RWPE1 (cell line): Measurements from ENCODE around the gene CD302.

ENCODE experiments used
- CTCF ChIA-PET: fragments of 350-600 bp; sonication (Branson Sonifier 250); formaldehyde crosslinking; extraction: SDS; loops from one replicate; lab custom pipeline; 2021; lab: Yijun Ruan, JAX
- POLR2A ChIA-PET: fragments of 400-600 bp; formaldehyde crosslinking; extraction: SDS; loops from one replicate; lab custom pipeline; 2020; ENCODE audit warnings: antibody characterized with exemption; ENCODE audit not compliant: low non-redundant PET; lab: Yijun Ruan, JAX
- DNase-seq: peaks from one replicate; pipeline ENCODE4 v3.0.0; 2012; ENCODE audit warnings: low spot score
- H3K27ac ChIP-seq: fragments of 450-650 bp; 2 replicates; pipeline ENCODE4 v1.5.1; 2017
- CTCF ChIP-seq: fragments of 450-650 bp; conservative IDR thresholded peaks from 2 replicates; pipeline ENCODE4 v1.5.1; 2017; ENCODE audit warnings: low read depth, mild to moderate bottlenecking

Gene CD302

DNA sequence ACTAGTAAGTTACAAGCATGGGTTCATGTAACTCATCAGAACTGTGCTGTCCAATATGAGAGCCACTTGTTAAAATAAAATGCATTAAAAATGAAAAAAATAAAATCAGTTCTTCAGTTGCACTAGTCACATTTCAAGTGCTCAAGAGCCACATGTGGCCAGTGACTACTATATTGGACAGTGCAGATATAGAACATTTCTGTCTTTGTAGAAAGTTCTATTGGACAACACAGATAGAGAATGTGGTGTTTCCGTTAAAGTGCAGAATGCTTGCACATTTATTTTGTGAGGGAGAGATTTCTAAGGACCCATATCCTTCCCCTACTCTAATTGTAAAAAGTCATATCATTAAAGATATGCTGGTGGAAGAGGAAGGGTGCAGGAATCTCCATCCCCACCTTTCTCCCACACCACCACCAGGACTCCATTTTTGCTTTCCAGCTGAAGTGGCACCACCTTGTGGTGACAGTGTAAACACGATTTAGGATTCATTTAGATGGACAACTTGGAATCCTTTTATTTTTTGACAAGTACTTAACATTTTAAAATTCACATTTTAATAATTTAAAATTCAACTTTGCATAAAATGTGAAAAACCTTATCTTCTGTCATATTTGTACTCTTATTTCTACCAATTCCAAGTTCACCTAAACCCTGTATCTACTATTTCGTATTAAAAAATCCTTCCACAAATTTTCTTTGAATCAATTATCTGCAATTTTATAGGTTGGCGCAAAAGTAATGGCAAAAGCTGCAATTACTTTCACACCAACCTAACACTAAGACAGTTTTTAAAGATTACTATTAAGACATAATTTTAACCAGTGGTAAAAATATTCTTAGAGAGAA is 9.4 kb upstream of the CD302 start:
- peak; percentile 57 for DNase-seq
- ChIA-PET CTCF (interaction anchor here (0.5 to 2.1 kb wide), 5 partner anchors 9 to 1275 kb away, joined by 3 to 8 read pairs (median 4); no protein-coding TSS in a partner anchor), POLR2A (no interaction called here)
- H3K27ac ChIP-seq: no peak overlapping the region
- TF ChIP-seq CTCF: peak; percentile 75

DNA sequence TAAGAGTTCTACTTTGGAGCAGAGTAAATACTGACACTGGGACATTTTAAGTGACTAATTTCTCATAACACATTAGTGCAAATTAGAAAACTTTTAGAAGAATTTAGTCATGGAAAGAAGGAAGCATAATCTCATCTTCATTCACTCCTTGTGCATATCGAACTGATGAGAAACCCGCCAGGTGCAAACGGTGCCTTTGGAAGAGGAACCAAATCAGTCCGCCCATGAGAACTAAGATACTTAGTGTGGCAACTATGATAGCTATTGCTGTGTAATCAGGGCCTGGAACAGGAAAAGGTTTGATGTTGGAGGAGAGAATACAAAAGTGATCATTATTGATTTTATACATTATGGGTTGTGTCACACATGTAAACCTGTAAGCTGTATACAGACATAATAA is 6.9 kb upstream of the CD302 start:
- no peak for TF ChIP-seq CTCF
- H3K27ac ChIP-seq: no peak overlapping the region
- ChIA-PET POLR2A (no interaction called here), CTCF (no interaction called here)
- no peak for DNase-seq

- no peak for TF ChIP-seq CTCF
Measured at GRCh38 chr2:159803235-159803962, 5.4 kb upstream of the CD302 start.

GRCh38 chr2:159802673-159803072 is 4.7 kb upstream of the CD302 start:
- TF ChIP-seq CTCF: no peak
- H3K27ac ChIP-seq: no peak overlapping the region
- ChIA-PET CTCF (interaction anchor here (0.6 kb wide), 1 partner anchor 755 kb away, joined by 3 read pairs; no protein-coding TSS in a partner anchor), POLR2A (no interaction called here)
- no peak for DNase-seq

More at GRCh38 chr2:159803235-159803962, 5.4 kb upstream of the CD302 start:
- no peak overlapping the region for H3K27ac ChIP-seq
- ChIA-PET POLR2A (no interaction called here), CTCF (no interaction called here)
- no peak for DNase-seq

DNA sequence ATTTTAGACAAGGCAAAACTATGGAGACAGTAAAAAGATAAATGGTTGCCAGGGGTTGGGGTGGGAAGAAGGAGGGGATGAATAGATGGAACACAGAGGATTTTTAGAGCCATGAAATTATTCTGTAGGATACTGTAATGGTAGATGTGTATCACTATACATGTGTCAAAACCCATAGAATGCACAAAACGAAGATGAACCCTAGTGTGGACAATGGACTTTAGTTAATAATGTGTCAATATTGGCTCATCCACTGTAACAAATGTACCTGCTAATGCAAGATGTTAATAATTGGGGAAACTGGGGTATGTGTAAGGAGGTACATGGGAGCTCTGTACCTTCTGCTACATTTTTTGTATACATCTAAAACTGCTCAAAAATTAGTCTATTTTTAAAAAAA is 1.8 kb upstream of the CD302 start:
- ChIA-PET CTCF (no interaction called here), POLR2A (no interaction called here)
- H3K27ac ChIP-seq: no peak overlapping the region
- TF ChIP-seq CTCF: no peak
- no peak for DNase-seq

DNA sequence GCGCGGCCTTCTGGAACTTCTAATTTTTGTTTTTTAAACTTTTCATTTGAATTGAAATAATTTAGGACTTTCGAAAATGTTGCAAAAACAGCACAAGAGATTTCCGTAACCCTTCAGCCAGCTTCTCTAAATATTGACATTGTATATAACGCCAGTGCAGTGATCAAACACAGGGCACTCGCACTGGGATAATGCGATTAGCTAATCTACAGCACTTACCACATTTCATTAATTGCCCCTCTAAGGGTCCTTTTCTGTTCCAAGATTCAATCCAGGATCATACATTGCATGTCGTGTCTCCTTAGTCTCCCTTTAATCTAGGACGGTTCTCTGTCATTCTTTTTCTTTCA is 343 bp upstream of the CD302 start:
- no peak overlapping the region; the same call in 1 of the 2 replicates for H3K27ac ChIP-seq
- POLR2A ChIA-PET: no interaction called here
- no peak for TF ChIP-seq CTCF
- DNase-seq: no peak
- CTCF ChIA-PET: interaction anchor here (0.6 kb wide), 1 partner anchor 548 kb away, joined by 3 read pairs; no protein-coding TSS in a partner anchor
